OCI-LY7 (cell line): ENCODE data around the gene IQGAP2. TPM values are rescaled to one million over a fixed set of nuclear protein-coding genes. Genes with fewer than 3 reads are reported as not detected.

Experiments
- BruUV-seq: library from RNA; stranded (reverse); fragments of 400-500 nt; replicated peaks from 2 replicates; lab custom pipeline; 2021; lab: Mats Ljungman, UMichigan
- CTCF ChIA-PET: fragments of 300-600 bp; sonication (Branson Sonifier 250); formaldehyde crosslinking; loops from one replicate; lab custom pipeline; 2022; ENCODE audit warnings: antibody characterized with exemption; ENCODE audit not compliant: unreplicated experiment; lab: Charles Lee
- POLR2A ChIA-PET: fragments of 300-600 bp; sonication (Branson Sonifier 250); formaldehyde crosslinking; loops from one replicate; lab custom pipeline; 2022; ENCODE audit warnings: antibody characterized with exemption; lab: Charles Lee
- DNase-seq: peaks from one replicate; pipeline ENCODE4 v3.0.0-alpha.2; 2015; ENCODE audit warnings: low spot score
- H2AFZ ChIP-seq: fragments of 200-600 bp; sonication (generic), shearing (Covaris generic); 2 replicates; pipeline ENCODE4 v1.6.1; 2014; ENCODE audit warnings: mild to moderate bottlenecking, antibody characterized with exemption, low read length, moderate library complexity
- H3K27ac ChIP-seq: fragments of 200-600 bp; sonication (generic); 2 replicates; pipeline ENCODE4 v1.5.1; 2014; ENCODE audit warnings: mixed run types, low read depth, mild to moderate bottlenecking, moderate library complexity, low read length, inconsistent platforms; ENCODE audit not compliant: poor library complexity, severe bottlenecking
- H3K36me3 ChIP-seq: fragments of 200-600 bp; sonication (generic); 2 replicates; pipeline ENCODE4 v1.6.1; 2014; ENCODE audit warnings: mild to moderate bottlenecking, antibody characterized with exemption, low read length, moderate library complexity, mixed read lengths; ENCODE audit not compliant: insufficient read depth
- H3K4me1 ChIP-seq: fragments of 200-600 bp; sonication (generic); 2 replicates; pipeline ENCODE4 v1.5.1; 2014; ENCODE audit warnings: mild to moderate bottlenecking, low read length; ENCODE audit not compliant: insufficient read depth, poor library complexity, severe bottlenecking
- H3K4me2 ChIP-seq: fragments of 200-600 bp; sonication (generic); 2 replicates; pipeline ENCODE4 v1.6.1; 2014; ENCODE audit warnings: mild to moderate bottlenecking, low read length
- H3K4me3 ChIP-seq: fragments of 200-600 bp; sonication (generic); 2 replicates; pipeline ENCODE4 v1.5.1; 2014; ENCODE audit warnings: mild to moderate bottlenecking, low read depth, low read length; ENCODE audit not compliant: poor library complexity, severe bottlenecking
- H3K79me2 ChIP-seq: fragments of 200-600 bp; sonication (generic); 2 replicates; pipeline ENCODE4 v1.6.1; 2016; ENCODE audit warnings: low read depth, mild to moderate bottlenecking, low read length, moderate library complexity, mixed read lengths; ENCODE audit not compliant: insufficient read depth
- H3K9me2 ChIP-seq: fragments of 200-600 bp; sonication (generic); 2 replicates; pipeline ENCODE4 v1.6.1; 2016; ENCODE audit warnings: mild to moderate bottlenecking, low read length, mixed read lengths; ENCODE audit not compliant: insufficient read depth
- H3K9me3 ChIP-seq: fragments of 200-600 bp; sonication (generic); 2 replicates; pipeline ENCODE4 v1.6.1; 2014; ENCODE audit warnings: mild to moderate bottlenecking, mixed run types, low read length, mixed read lengths
- H4K20me1 ChIP-seq: fragments of 200-600 bp; sonication (generic); 2 replicates; pipeline ENCODE4 v1.6.1; 2014; ENCODE audit warnings: mild to moderate bottlenecking, antibody characterized with exemption, low read length, moderate library complexity, mixed read lengths; ENCODE audit not compliant: insufficient read depth
- CTCF ChIP-seq: fragments of 200-600 bp; sonication (generic); conservative IDR thresholded peaks from 2 replicates; pipeline ENCODE4 v1.5.1; 2014; ENCODE audit warnings: mild to moderate bottlenecking, antibody characterized with exemption, low read length, moderate library complexity, mixed read lengths
- EZH2phosphoT487 ChIP-seq: fragments of 200-600 bp; sonication (generic); IDR thresholded peaks from 2 replicates; pipeline ENCODE4 v1.6.1; 2018; ENCODE audit warnings: low read depth, borderline replicate concordance, mild to moderate bottlenecking, mixed run types, antibody characterized with exemption, low read length, moderate library complexity, mixed read lengths
- intact Hi-C: fragments of 100-400 bp; cut with micrococcal nuclease; formaldehyde crosslinking; loops from one replicate; pipeline ENCODE4 v1.10.0; 2022; ENCODE audit not compliant: unreplicated experiment
- total RNA-seq, 2 experiments: library from RNA; depleted of rRNA in 1 of 2; stranded (reverse); fragments of >200 nt in 1 of 2; shearing (Covaris generic) in 1 of 2; gene quantifications; 2 replicates each; pipeline ENCODE4 v1.2.3, GENCODE V29; 2014 to 2022

Gene IQGAP2
- total RNA-seq, 2 experiments from 2014 or later, result 30.0 to 50.2 TPM

DNA sequence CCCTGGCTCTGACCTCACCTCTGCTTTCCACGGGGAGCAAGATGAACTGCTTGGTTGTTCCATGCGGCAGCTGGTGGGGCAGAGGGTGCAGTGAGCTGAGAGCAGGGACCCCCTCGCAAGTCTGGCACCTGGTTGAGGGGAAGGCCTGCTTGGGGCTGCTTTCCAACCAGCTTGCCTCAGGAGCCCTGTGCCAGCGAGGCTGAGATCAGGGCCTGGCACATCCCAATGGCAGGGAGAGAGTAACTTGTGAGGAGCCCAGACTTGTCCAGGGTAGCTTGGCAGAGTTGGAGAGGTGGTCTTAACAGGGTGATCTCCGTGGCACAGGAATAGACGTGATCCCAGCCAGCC lies 68.9 kb downstream of the IQGAP2 start:
- intact Hi-C loops, result loop anchor here (5.0 kb wide), 1 partner anchor 40 kb away; no protein-coding TSS in a partner anchor
- Histone ChIP-seq H3K4me3 (no peak overlapping the region), H3K4me1 (peaks cover 16% of the 10 kb centered on the region), H3K9me3 (no peaks in the 10 kb centered on the region), H4K20me1 (no peaks in the 10 kb centered on the region), H3K27ac (no peak overlapping the region), H3K79me2 (no peaks in the 10 kb centered on the region), H3K4me2 (no peak overlapping the region), H3K36me3 (peaks cover 3% of the 10 kb centered on the region; the same call in 1 of the 2 replicates), H3K9me2 (no peaks in the 10 kb centered on the region), H2AFZ (no peak overlapping the region)
- no peak for TF ChIP-seq CTCF
- no peak for TF ChIP-seq EZH2phosphoT487
- no TSS peak for BruUV-seq
- ChIA-PET CTCF (no interaction called here), POLR2A (interaction anchor here (1.3 kb wide), 1 partner anchor 25 kb away, joined by 4 read pairs; no protein-coding TSS in a partner anchor)
- DNase-seq, result no peak

- Histone ChIP-seq H4K20me1 (no peaks in the 10 kb centered on the region), H3K36me3 (peaks cover 3% of the 10 kb centered on the region; the same call in 1 of the 2 replicates), H3K4me2 (no peak overlapping the region), H3K4me1 (peaks cover 16% of the 10 kb centered on the region), H3K9me2 (no peaks in the 10 kb centered on the region), H3K4me3 (no peak overlapping the region), H3K27ac (no peak overlapping the region), H2AFZ (no peak overlapping the region), H3K79me2 (no peaks in the 10 kb centered on the region), H3K9me3 (no peaks in the 10 kb centered on the region)
- intact Hi-C loops, result loop anchor here (5.0 kb wide), 1 partner anchor 40 kb away; no protein-coding TSS in a partner anchor
- TF ChIP-seq EZH2phosphoT487 (no peak), CTCF (no peak)
- CTCF ChIA-PET, result no interaction called here
- DNase-seq, result no peak
- BruUV-seq, result no TSS peak
- POLR2A ChIA-PET, result interaction anchor here (0.8 to 2.4 kb wide), 6 partner anchors 12 to 76 kb away, joined by 3 to 10 read pairs (median 4); no protein-coding TSS in a partner anchor
Observed at GRCh38 chr5:76472335-76473008, 69.4 kb downstream of the IQGAP2 start.

GRCh38 chr5:76473009-76473336 lies 69.9 kb downstream of the IQGAP2 start:
- TF ChIP-seq CTCF (no peak), EZH2phosphoT487 (no peak)
- Histone ChIP-seq H2AFZ (no peak overlapping the region), H3K9me3 (no peaks in the 10 kb centered on the region), H4K20me1 (no peaks in the 10 kb centered on the region), H3K4me3 (no peak overlapping the region), H3K9me2 (no peaks in the 10 kb centered on the region), H3K4me2 (peak overlapping the region; percentile 37; the same call in 1 of the 2 replicates), H3K79me2 (no peaks in the 10 kb centered on the region), H3K4me1 (peaks cover 16% of the 10 kb centered on the region), H3K27ac (no peak overlapping the region), H3K36me3 (peaks cover 3% of the 10 kb centered on the region; the same call in 1 of the 2 replicates)
- BruUV-seq, result no TSS peak
- ChIA-PET POLR2A (interaction anchor here (0.8 to 2.4 kb wide), 7 partner anchors 12 to 76 kb away, joined by 3 to 10 read pairs (median 4); no protein-coding TSS in a partner anchor), CTCF (no interaction called here)
- intact Hi-C loops, result loop anchor here (5.0 kb wide), 1 partner anchor 41 kb away; no protein-coding TSS in a partner anchor
- no peak for DNase-seq
